Parathyroid adenoma (tissue), 2 donors: ENCODE results near the gene TUSC2.

ENCODE experiments used
- H2AFZ ChIP-seq: fragments of 300-600 bp; sonication (generic); one replicate; pipeline ENCODE4 v1.7.0; 2017; ENCODE audit warnings: antibody characterized with exemption, mild to moderate bottlenecking
- H3K27ac ChIP-seq: fragments of 300-600 bp; sonication (generic); one replicate; pipeline ENCODE4 v1.7.0; 2017
- H3K27me3 ChIP-seq: fragments of 300-600 bp; sonication (generic); one replicate; pipeline ENCODE4 v1.7.0; 2017; ENCODE audit warnings: low read length; ENCODE audit not compliant: control insufficient read depth, insufficient read depth
- H3K36me3 ChIP-seq: fragments of 300-600 bp; sonication (generic); one replicate; pipeline ENCODE4 v1.7.0; 2017; ENCODE audit warnings: low read length; ENCODE audit not compliant: control insufficient read depth, insufficient read depth
- H3K4me1 ChIP-seq: fragments of 300-600 bp; sonication (generic); one replicate; pipeline ENCODE4 v1.7.0; 2017; ENCODE audit warnings: control low read depth
- H3K4me2 ChIP-seq: fragments of 300-600 bp; sonication (generic); one replicate; pipeline ENCODE4 v1.7.0; 2017; ENCODE audit warnings: low read length
- H3K4me3 ChIP-seq: fragments of 300-600 bp; sonication (generic); one replicate; pipeline ENCODE4 v1.7.0; 2017; ENCODE audit warnings: low read depth, low read length
- H3K79me2 ChIP-seq: fragments of 300-600 bp; sonication (generic); one replicate; pipeline ENCODE4 v1.7.0; 2017; ENCODE audit warnings: control low read depth
- H3K9ac ChIP-seq: fragments of 300-600 bp; sonication (generic); one replicate; pipeline ENCODE4 v1.7.0; 2017; ENCODE audit warnings: mild to moderate bottlenecking
- H3K9me3 ChIP-seq: fragments of 300-600 bp; sonication (generic); one replicate; pipeline ENCODE4 v1.7.0; 2017; ENCODE audit warnings: low read length; ENCODE audit not compliant: control insufficient read depth
- CTCF ChIP-seq: fragments of 300-600 bp; sonication (generic); IDR thresholded peaks from one replicate; pipeline ENCODE4 v1.7.0; 2017; ENCODE audit warnings: antibody characterized with exemption, mild to moderate bottlenecking
- donor health status: primary hyperparathyroidism.

TUSC2 gene

GRCh38 chr3:50350527-50351322, 22.7 kb upstream of the TUSC2 start, which contains the start of the genes CYB561D2 and NPRL2:
CYB561D2 (plus strand) TSS chr3:50350862; CDS start chr3:50351434, 572 bp downstream.
NPRL2 (minus strand) TSS chr3:50350775; CDS start chr3:50350652, 123 bp downstream.
- TF ChIP-seq CTCF = no peak
- Histone ChIP-seq H3K4me1 (peaks cover 28% of the 10 kb centered on the region), H3K4me3 (peak within 1 kb of the TSS; percentile 86), H3K9ac (peak within 1 kb of the TSS; percentile 82), H2AFZ (peak within 1 kb of the TSS; percentile 91), H3K4me2 (peak within 1 kb of the TSS; percentile 88), H3K79me2 (peaks cover 24% of the 10 kb centered on the region), H3K27me3 (no peaks in the 10 kb centered on the region), H3K36me3 (no peaks in the 10 kb centered on the region), H3K9me3 (no peaks in the 10 kb centered on the region), H3K27ac (peak within 1 kb of the TSS; percentile 94)

DNA sequence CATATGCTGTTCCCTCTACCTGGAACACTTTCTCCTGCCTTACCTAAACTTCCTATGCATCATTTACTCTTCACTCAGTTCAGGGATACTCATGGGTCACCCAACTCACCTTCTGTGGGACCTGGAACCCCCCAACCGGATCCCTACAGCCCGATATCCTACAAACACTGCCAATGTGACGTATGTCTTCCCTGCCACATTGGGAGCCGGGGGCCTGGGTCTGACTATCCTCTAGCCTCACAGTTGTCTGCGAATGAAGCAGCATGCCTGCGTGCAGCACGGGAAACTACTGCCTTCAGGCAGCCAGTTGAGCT, 22.1 kb upstream of the TUSC2 start:
- Histone ChIP-seq H3K27ac (peak overlapping the region; percentile 94), H3K4me2 (peak overlapping the region; percentile 88), H3K36me3 (no peaks in the 10 kb centered on the region), H3K27me3 (no peaks in the 10 kb centered on the region), H2AFZ (peak overlapping the region; percentile 91), H3K79me2 (peaks cover 24% of the 10 kb centered on the region), H3K9ac (peak overlapping the region; percentile 82), H3K4me3 (peak overlapping the region; percentile 86), H3K4me1 (peaks cover 27% of the 10 kb centered on the region), H3K9me3 (no peaks in the 10 kb centered on the region)
- no peak for TF ChIP-seq CTCF

DNA sequence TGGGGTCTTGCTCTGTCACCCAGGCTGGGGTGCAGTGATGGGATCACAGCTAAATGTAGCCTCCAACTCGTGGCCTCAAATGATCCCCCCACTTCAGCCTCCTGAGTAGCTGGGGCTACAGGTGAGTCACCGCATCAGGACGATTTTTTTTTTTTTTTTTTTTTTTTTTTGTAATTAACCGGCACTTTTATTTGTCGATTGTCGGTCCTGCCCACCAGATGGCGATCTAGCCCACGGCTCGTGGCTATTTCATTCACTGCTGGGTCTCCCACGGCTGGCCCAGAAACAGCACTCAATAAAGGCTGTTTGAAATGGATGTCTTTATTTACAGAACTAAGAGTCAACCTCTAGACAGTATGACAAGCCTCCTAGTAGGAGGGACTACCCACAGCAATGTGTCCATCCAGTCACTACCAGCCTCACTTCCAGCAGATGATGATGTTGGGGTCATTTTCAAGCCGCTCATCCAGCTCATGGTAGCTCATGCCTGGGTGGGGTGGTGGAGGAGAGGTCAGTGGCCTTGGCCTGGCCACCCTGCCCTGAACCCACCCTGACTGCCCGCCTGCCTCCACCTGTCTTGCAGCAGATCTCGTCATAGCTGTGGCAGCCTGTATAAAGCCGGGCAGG, 19.3 kb upstream of the TUSC2 start:
- Histone ChIP-seq H3K9me3 (no peaks in the 10 kb centered on the region), H2AFZ (no peak overlapping the region), H3K4me1 (peaks cover 41% of the 10 kb centered on the region), H3K4me3 (no peak overlapping the region), H3K9ac (no peak overlapping the region), H3K27me3 (no peaks in the 10 kb centered on the region), H3K27ac (no peak overlapping the region), H3K4me2 (no peak overlapping the region), H3K36me3 (no peaks in the 10 kb centered on the region), H3K79me2 (peaks cover 21% of the 10 kb centered on the region)
- TF ChIP-seq CTCF = peak; percentile 65

DNA sequence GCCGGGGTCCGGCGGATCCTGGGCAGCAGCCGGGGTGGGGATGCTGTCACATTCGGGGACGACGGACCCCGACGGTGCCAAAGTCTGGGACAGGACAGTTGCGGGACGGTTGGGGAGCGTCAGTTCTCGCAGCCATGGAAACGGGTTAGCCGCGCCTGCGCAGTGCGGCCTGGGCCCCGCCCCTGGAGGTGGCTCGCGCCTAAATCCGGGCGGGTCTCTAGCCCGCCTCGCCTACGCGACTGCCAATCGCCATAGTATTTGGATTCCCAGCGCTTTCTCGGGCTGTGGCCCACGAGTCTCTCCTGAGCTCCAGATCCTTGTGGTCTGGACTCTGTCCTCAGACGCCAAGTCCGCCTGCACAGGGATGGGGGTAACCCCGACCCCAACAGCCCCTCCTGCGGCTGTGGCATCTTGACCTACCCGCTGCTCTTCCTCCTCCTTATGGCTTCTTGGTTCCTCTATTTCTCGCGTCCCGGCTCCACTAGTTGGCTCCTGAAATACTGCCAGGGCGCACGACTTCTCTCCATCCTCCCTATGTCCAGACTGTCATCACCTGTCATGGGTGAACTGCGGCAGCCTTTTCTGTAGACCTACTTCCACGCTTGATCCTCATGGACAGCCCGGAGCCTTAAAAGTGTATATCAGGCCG, 17.7 kb upstream of the TUSC2 start, which contains the start of gene ZMYND10:
ZMYND10 (minus strand) TSS at position 147 of the 649 bp plus-strand sequence. CDS start 153 bp downstream, outside the sequence.
- TF ChIP-seq CTCF = no peak
- H3K27ac ChIP-seq = no peak within 1 kb of the TSS
- peaks cover 33% of the 10 kb centered on the region for H3K4me1 ChIP-seq
- peak within 1 kb of the TSS; percentile 64 for H3K4me3 ChIP-seq
- no peaks in the 10 kb centered on the region for H3K27me3 ChIP-seq
- peak within 1 kb of the TSS; percentile 98 for H3K4me2 ChIP-seq
- no peaks in the 10 kb centered on the region for H3K9me3 ChIP-seq
- H2AFZ ChIP-seq = peak within 1 kb of the TSS; percentile 92
- H3K9ac ChIP-seq = no peak within 1 kb of the TSS
- peaks cover 11% of the 10 kb centered on the region for H3K79me2 ChIP-seq
- no peaks in the 10 kb centered on the region for H3K36me3 ChIP-seq
